Breast epithelium (tissue), 3 donors: Measurements from ENCODE around the gene SLC6A11.

Source experiments
- POLR2A ChIP-seq: fragments of 450-650 bp; IDR thresholded peaks from one replicate; pipeline ENCODE4 v1.6.1; 2016; ENCODE audit warnings: antibody characterized with exemption, mild to moderate bottlenecking, moderate library complexity
- POLR2AphosphoS5 ChIP-seq, 3 donors: sonication (generic); formaldehyde crosslinking; IDR thresholded peaks; one replicate each; pipeline ENCODE4 v1.6.1; 2017; ENCODE audit warnings: antibody characterized with exemption in 3 of 3
- TF ChIP-seq, protein P1 (sequence below), 3 donors: fragments of 450-650 bp; IDR thresholded peaks; one replicate each; pipeline ENCODE4 v1.5.1; 2016 to 2017; ENCODE audit warnings: antibody characterized with exemption in 3 of 3, mild to moderate bottlenecking in 3 of 3, moderate library complexity in 3 of 3

DNA sequence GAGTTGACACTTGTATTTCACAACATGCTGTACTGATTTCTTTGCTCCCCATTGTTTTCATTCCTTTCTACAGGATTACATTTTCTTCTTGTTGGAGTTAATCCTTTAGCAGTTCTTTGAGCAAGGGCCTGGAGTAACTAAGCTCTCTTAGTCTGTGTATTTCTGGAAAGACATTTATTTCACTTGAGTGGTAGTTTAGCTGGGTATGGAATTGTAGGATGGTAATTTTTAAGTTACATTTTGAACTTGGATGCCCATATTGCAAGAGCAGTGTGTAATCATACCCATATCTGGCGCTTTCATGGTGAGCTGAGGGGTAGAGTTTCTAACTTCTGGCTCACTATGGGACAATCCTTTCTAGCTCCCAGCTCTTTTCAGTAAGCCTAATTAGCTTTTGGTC, 74.6 kb downstream of the SLC6A11 start:
- no peak for TF ChIP-seq POLR2AphosphoS5 (IDR thresholded peaks at IDR 0.05)
- TF ChIP-seq POLR2A: no peak
- TF ChIP-seq, protein P1, sequence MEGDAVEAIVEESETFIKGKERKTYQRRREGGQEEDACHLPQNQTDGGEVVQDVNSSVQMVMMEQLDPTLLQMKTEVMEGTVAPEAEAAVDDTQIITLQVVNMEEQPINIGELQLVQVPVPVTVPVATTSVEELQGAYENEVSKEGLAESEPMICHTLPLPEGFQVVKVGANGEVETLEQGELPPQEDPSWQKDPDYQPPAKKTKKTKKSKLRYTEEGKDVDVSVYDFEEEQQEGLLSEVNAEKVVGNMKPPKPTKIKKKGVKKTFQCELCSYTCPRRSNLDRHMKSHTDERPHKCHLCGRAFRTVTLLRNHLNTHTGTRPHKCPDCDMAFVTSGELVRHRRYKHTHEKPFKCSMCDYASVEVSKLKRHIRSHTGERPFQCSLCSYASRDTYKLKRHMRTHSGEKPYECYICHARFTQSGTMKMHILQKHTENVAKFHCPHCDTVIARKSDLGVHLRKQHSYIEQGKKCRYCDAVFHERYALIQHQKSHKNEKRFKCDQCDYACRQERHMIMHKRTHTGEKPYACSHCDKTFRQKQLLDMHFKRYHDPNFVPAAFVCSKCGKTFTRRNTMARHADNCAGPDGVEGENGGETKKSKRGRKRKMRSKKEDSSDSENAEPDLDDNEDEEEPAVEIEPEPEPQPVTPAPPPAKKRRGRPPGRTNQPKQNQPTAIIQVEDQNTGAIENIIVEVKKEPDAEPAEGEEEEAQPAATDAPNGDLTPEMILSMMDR (IDR thresholded peaks at IDR 0.05): no peak
